GM10266 (cell line): ENCODE measurements around the gene DRD3.

ENCODE experiments used
- DNase-seq: peaks from one replicate; pipeline ENCODE4 v3.0.0; 2012; ENCODE audit errors: extremely low spot score
- CTCF ChIP-seq: IDR thresholded peaks from 2 replicates; pipeline ENCODE4 v1.5.1; 2012; ENCODE audit warnings: mild to moderate bottlenecking, low read depth; ENCODE audit not compliant: control insufficient read depth, insufficient read depth; ENCODE audit errors: missing control alignments

The DRD3 gene

GRCh38 chr3:114095796-114096195 is 83.1 kb downstream of the DRD3 start:
- DNase-seq = no peak
- TF ChIP-seq CTCF = no peak

GRCh38 chr3:114093596-114093995 is 85.3 kb downstream of the DRD3 start:
- no peak for TF ChIP-seq CTCF
- no peak for DNase-seq

GRCh38 chr3:114093016-114093380 is 85.9 kb downstream of the DRD3 start:
- DNase-seq = no peak
- TF ChIP-seq CTCF = no peak

- no peak for TF ChIP-seq CTCF
- no peak for DNase-seq
These were observed 86.5 kb downstream of the DRD3 start for GRCh38 chr3:114092151-114093015.

- TF ChIP-seq CTCF = no peak
- DNase-seq = no peak
These were observed 89.2 kb downstream of the DRD3 start for GRCh38 chr3:114089675-114090074.

- no peak for DNase-seq
- no peak for TF ChIP-seq CTCF
These were observed 92.5 kb downstream of the DRD3 start for GRCh38 chr3:114086356-114086755.

GRCh38 chr3:114083112-114083511 is 95.7 kb downstream of the DRD3 start:
- no peak for TF ChIP-seq CTCF
- DNase-seq = no peak
